Trophoblast cell (in vitro differentiated cells and primary cell): ENCODE data around the gene CST8.

ENCODE experiments used
- DNase-seq, 2 donors: peaks; one replicate each; pipeline ENCODE4 v3.0.0-alpha.2; 2016
- H2AFZ ChIP-seq: 2 replicates; pipeline ENCODE4 v1.6.1; 2013; ENCODE audit warnings: low read length, moderate library complexity, mild to moderate bottlenecking; ENCODE audit not compliant: insufficient read depth, poor library complexity
- H2AK5ac ChIP-seq: 2 replicates; pipeline ENCODE4 v1.6.1; 2013; ENCODE audit warnings: mild to moderate bottlenecking, low read length
- H2BK120ac ChIP-seq: 2 replicates; pipeline ENCODE4 v1.6.1; 2013; ENCODE audit warnings: low read length, mild to moderate bottlenecking, moderate library complexity; ENCODE audit not compliant: insufficient read depth, poor library complexity
- H2BK12ac ChIP-seq: 2 replicates; pipeline ENCODE4 v1.6.1; 2013; ENCODE audit warnings: mild to moderate bottlenecking, low read length, moderate library complexity
- H2BK5ac ChIP-seq: 2 replicates; pipeline ENCODE4 v1.6.1; 2013; ENCODE audit warnings: low read length, low read depth, moderate library complexity, mild to moderate bottlenecking; ENCODE audit not compliant: poor library complexity
- H3K14ac ChIP-seq: 2 replicates; pipeline ENCODE4 v1.6.1; 2013; ENCODE audit warnings: mild to moderate bottlenecking, low read length
- H3K18ac ChIP-seq: 2 replicates; pipeline ENCODE4 v1.6.1; 2013; ENCODE audit warnings: mild to moderate bottlenecking, low read length
- H3K23ac ChIP-seq: 2 replicates; pipeline ENCODE4 v1.6.1; 2013; ENCODE audit warnings: low read length
- H3K27ac ChIP-seq: 2 replicates; pipeline ENCODE4 v1.5.1; 2013; ENCODE audit warnings: low read depth, mild to moderate bottlenecking, inconsistent platforms, low read length, moderate library complexity
- H3K27me3 ChIP-seq: 2 replicates; pipeline ENCODE4 v1.6.1; 2013; ENCODE audit warnings: inconsistent platforms, mild to moderate bottlenecking, low read length, moderate library complexity; ENCODE audit not compliant: insufficient read depth
- H3K36me3 ChIP-seq, 2 experiments: 1 replicate in 1 of 2; 2 replicates in 1 of 2; pipeline ENCODE4 v1.6.1; 2013; ENCODE audit warnings: low read length in 2 of 2, mild to moderate bottlenecking in 2 of 2, moderate library complexity in 1 of 2; ENCODE audit not compliant: insufficient read depth in 2 of 2, control insufficient read depth in 1 of 2
- H3K4ac ChIP-seq: 2 replicates; pipeline ENCODE4 v1.6.1; 2013; ENCODE audit warnings: low read depth, mild to moderate bottlenecking, low read length, moderate library complexity
- H3K4me1 ChIP-seq, 2 experiments: 1 replicate in 1 of 2; 2 replicates in 1 of 2; pipeline ENCODE4 v1.6.1; 2013; ENCODE audit warnings: low read length in 2 of 2, mild to moderate bottlenecking in 2 of 2, moderate library complexity in 1 of 2; ENCODE audit not compliant: insufficient read depth in 2 of 2, control insufficient read depth in 1 of 2
- H3K4me2 ChIP-seq: 2 replicates; pipeline ENCODE4 v1.6.1; 2013; ENCODE audit warnings: inconsistent platforms, mild to moderate bottlenecking, low read length, moderate library complexity
- H3K4me3 ChIP-seq: 2 replicates; pipeline ENCODE4 v1.5.1; 2013; ENCODE audit warnings: mild to moderate bottlenecking, low read depth, low read length, inconsistent platforms
- H3K79me1 ChIP-seq: one replicate; pipeline ENCODE4 v1.6.1; 2013; ENCODE audit warnings: low read length
- H3K79me2 ChIP-seq: 2 replicates; pipeline ENCODE4 v1.6.1; 2013; ENCODE audit warnings: low read length, mild to moderate bottlenecking; ENCODE audit not compliant: control insufficient read depth, insufficient read depth, poor library complexity
- H3K9ac ChIP-seq: 2 replicates; pipeline ENCODE4 v1.6.1; 2013; ENCODE audit warnings: mild to moderate bottlenecking, low read length
- H3K9me3 ChIP-seq: 2 replicates; pipeline ENCODE4 v1.6.1; 2013; ENCODE audit warnings: low read depth, mild to moderate bottlenecking, control low read depth, inconsistent platforms, low read length; ENCODE audit not compliant: insufficient read depth
- H4K12ac ChIP-seq: 2 replicates; pipeline ENCODE4 v1.6.1; 2013; ENCODE audit warnings: low read depth, mild to moderate bottlenecking, low read length, moderate library complexity
- H4K8ac ChIP-seq: 2 replicates; pipeline ENCODE4 v1.6.1; 2013; ENCODE audit warnings: low read depth, mild to moderate bottlenecking, low read length, moderate library complexity
- H4K91ac ChIP-seq: one replicate; pipeline ENCODE4 v1.6.1; 2013; ENCODE audit warnings: low read depth, mild to moderate bottlenecking, low read length, moderate library complexity
- WGBS: extraction: QIAGEN DNeasy Blood & Tissue Kit; methylation state at CpG from one replicate; pipeline ENCODE4 v1.1.7; 2013; ENCODE audit warnings: missing lambda C conversion rate; ENCODE audit not compliant: insufficient read length, insufficient coverage; ENCODE audit errors: extremely low coverage; 5-methylcytosine and 5-hydroxymethylcytosine counted together

Gene CST8

GRCh38 chr20:23524146-23524545 lies 33.2 kb downstream of the CST8 start:
- WGBS, result no CpG with 5 or more reads among the region's 10 CpGs
- no peaks in the 10 kb centered on the region for H3K79me2 ChIP-seq

GRCh38 chr20:23526850-23527249 lies 35.9 kb downstream of the CST8 start:
- no peaks in the 10 kb centered on the region for H3K36me3 ChIP-seq
- no peaks in the 10 kb centered on the region for H3K27me3 ChIP-seq
- no peak overlapping the region for H3K9ac ChIP-seq
- H4K91ac ChIP-seq, result no peak overlapping the region
- no peak overlapping the region for H3K18ac ChIP-seq
- no peak overlapping the region for H3K14ac ChIP-seq
- H3K4me2 ChIP-seq, result no peak overlapping the region
- H2AFZ ChIP-seq, result no peak overlapping the region
- no peak overlapping the region for H2AK5ac ChIP-seq
- no peak overlapping the region for H4K8ac ChIP-seq
- H3K9me3 ChIP-seq, result no peaks in the 10 kb centered on the region
- H2BK5ac ChIP-seq, result no peak overlapping the region
- H4K12ac ChIP-seq, result no peak overlapping the region
- H3K4ac ChIP-seq, result no peak overlapping the region
- H3K79me1 ChIP-seq, result no peaks in the 10 kb centered on the region
- peaks cover 5% of the 10 kb centered on the region in 2 experiments for H3K4me1 ChIP-seq
- no peak overlapping the region for H2BK120ac ChIP-seq
- H2BK12ac ChIP-seq, result no peak overlapping the region
- no peak overlapping the region for H3K27ac ChIP-seq
- no peaks in the 10 kb centered on the region for H3K79me2 ChIP-seq
- H3K23ac ChIP-seq, result no peak overlapping the region
- H3K4me3 ChIP-seq, result no peak overlapping the region
- no peak for DNase-seq
- WGBS, result no CpG with 5 or more reads among the region's 1 CpG

More at GRCh38 chr20:23524146-23524545, 33.2 kb downstream of the CST8 start:
- Histone ChIP-seq H3K4me1 (peaks cover 5% of the 10 kb centered on the region in 2 experiments), H3K79me1 (no peaks in the 10 kb centered on the region), H2AK5ac (no peak overlapping the region), H3K4ac (no peak overlapping the region), H4K91ac (no peak overlapping the region), H3K9me3 (no peaks in the 10 kb centered on the region), H3K23ac (no peak overlapping the region), H3K27me3 (no peaks in the 10 kb centered on the region), H3K4me3 (no peak overlapping the region), H2AFZ (no peak overlapping the region), H3K36me3 (no peaks in the 10 kb centered on the region), H2BK5ac (no peak overlapping the region), H2BK120ac (no peak overlapping the region), H3K18ac (no peak overlapping the region), H4K8ac (no peak overlapping the region), H2BK12ac (no peak overlapping the region), H3K27ac (no peak overlapping the region), H3K4me2 (no peak overlapping the region), H3K9ac (no peak overlapping the region), H4K12ac (no peak overlapping the region), H3K14ac (no peak overlapping the region)
- no peak for DNase-seq

- Histone ChIP-seq H4K8ac (no peak overlapping the region), H2BK12ac (no peak overlapping the region), H2AFZ (no peak overlapping the region), H3K23ac (no peak overlapping the region), H3K27ac (no peak overlapping the region), H3K27me3 (no peaks in the 10 kb centered on the region), H3K18ac (no peak overlapping the region), H3K9ac (no peak overlapping the region), H2AK5ac (no peak overlapping the region), H3K4me2 (no peak overlapping the region), H3K79me1 (no peaks in the 10 kb centered on the region), H3K14ac (no peak overlapping the region), H3K4me3 (no peak overlapping the region), H3K4ac (no peak overlapping the region), H2BK5ac (no peak overlapping the region), H3K79me2 (no peaks in the 10 kb centered on the region), H3K36me3 (no peaks in the 10 kb centered on the region), H2BK120ac (no peak overlapping the region), H4K12ac (no peak overlapping the region), H4K91ac (no peak overlapping the region), H3K9me3 (no peaks in the 10 kb centered on the region), H3K4me1 (peaks cover 4 to 5% of the 10 kb centered on the region in 2 experiments)
- DNase-seq, result no peak
- no CpG with 5 or more reads among the region's 1 CpG for WGBS
These were observed 38.0 kb downstream of the CST8 start for GRCh38 chr20:23528867-23529431.

- Histone ChIP-seq H3K4me2 (no peak overlapping the region), H3K79me2 (no peaks in the 10 kb centered on the region), H4K12ac (no peak overlapping the region), H3K4me3 (no peak overlapping the region), H3K4me1 (no peaks in the 10 kb centered on the region), H3K27ac (no peak overlapping the region), H3K79me1 (no peaks in the 10 kb centered on the region), H2BK5ac (no peak overlapping the region), H3K4ac (no peak overlapping the region), H2BK12ac (no peak overlapping the region), H2AFZ (no peak overlapping the region), H3K18ac (no peak overlapping the region), H2BK120ac (no peak overlapping the region), H3K36me3 (no peaks in the 10 kb centered on the region), H3K9ac (no peak overlapping the region), H3K14ac (no peak overlapping the region), H3K27me3 (no peaks in the 10 kb centered on the region), H4K8ac (no peak overlapping the region), H3K9me3 (peaks cover 1% of the 10 kb centered on the region), H3K23ac (no peak overlapping the region), H2AK5ac (no peak overlapping the region), H4K91ac (no peak overlapping the region)
- no peak for DNase-seq
- WGBS, result no CpG with 5 or more reads among the region's 1 CpG
These were observed 40.1 kb downstream of the CST8 start for GRCh38 chr20:23530937-23531567.
